Measurements from ENCODE around the gene SPNS3. TPM values are rescaled to one million over a fixed set of nuclear protein-coding genes. Genes with fewer than 3 reads are reported as not detected.

The SPNS3 gene
- total RNA-seq, 4 donors from 2014 or later, result 0.47 to 1.0 TPM; not detected in 2

DNA sequence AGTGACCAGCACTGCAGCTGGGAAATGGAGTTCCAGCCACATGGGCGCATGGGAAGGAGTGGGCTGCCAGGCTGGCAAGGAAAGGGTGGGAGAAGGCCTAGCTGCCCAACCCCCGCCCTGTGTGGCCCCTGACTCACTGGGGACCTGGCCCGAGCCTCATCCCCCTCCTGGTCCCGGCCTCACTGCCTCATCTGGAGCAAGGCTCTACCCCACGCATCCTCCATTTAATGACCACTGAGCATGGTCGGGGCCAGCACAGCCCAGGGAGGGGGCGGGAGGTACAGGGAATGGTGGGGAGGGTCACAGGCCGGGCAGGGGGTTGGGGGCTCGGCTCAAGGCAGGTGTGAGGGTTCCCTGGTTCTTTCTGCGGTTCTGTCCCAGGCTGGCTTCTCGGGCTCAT, 81.0 kb downstream of the SPNS3 start:
- DNase-seq (ENCODE audit: low spot score) (no peak), ATAC-seq (ENCODE audit: low FRiP score) (no peak)
- TF ChIP-seq, protein P1, sequence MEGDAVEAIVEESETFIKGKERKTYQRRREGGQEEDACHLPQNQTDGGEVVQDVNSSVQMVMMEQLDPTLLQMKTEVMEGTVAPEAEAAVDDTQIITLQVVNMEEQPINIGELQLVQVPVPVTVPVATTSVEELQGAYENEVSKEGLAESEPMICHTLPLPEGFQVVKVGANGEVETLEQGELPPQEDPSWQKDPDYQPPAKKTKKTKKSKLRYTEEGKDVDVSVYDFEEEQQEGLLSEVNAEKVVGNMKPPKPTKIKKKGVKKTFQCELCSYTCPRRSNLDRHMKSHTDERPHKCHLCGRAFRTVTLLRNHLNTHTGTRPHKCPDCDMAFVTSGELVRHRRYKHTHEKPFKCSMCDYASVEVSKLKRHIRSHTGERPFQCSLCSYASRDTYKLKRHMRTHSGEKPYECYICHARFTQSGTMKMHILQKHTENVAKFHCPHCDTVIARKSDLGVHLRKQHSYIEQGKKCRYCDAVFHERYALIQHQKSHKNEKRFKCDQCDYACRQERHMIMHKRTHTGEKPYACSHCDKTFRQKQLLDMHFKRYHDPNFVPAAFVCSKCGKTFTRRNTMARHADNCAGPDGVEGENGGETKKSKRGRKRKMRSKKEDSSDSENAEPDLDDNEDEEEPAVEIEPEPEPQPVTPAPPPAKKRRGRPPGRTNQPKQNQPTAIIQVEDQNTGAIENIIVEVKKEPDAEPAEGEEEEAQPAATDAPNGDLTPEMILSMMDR (IDR thresholded peaks at IDR 0.05), result no peak

DNA sequence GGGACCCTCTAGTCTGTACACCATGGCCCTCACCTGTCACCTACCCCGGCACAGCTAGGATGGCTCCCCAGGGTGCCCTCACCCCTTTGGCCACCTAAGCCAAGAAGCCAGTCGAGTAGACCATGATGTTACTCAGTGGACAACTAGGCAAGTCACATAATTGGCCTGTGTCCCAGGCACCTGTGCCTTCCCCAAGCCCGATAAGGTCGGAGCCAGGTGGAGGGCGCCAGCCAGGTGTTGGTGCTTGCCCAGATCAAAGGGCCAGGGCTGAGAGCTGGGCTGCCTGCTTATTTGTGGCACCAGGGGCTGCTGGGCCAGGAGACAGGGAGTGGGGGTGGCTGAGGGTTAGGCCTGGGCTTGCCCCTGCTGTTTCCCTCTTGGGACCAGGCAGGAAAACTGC, 81.8 kb downstream of the SPNS3 start:
- no peak for ATAC-seq (ENCODE audit: low FRiP score)
- TF ChIP-seq, protein P1 (IDR thresholded peaks at IDR 0.05), result no peak

DNA sequence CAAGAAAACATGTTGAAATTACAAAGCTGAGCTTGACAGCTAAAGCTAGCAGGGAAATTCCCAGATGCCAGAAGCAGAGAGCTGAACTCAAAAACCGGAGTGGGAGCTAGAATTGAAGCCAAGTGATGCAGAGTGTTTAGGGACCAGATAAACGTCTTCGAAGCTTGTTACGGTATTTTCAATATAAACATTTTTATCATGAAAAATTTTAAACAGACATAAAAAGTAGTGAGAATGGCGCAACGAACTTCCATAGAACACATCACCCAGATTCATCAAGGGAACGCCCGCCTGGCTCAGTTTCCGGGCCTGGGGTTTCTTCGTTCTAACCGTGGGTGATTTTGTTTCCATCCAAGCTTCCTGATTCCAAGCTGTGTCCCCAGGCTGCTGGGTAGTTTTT, 83.0 kb downstream of the SPNS3 start:
- TF ChIP-seq, protein P1 (IDR thresholded peaks at IDR 0.05), result no peak
- ATAC-seq (ENCODE audit: low FRiP score), result no peak
- no peak for DNase-seq (ENCODE audit: low spot score)

More for the DNA sequence above, 81.8 kb downstream of the SPNS3 start:
- no peak for DNase-seq (ENCODE audit: low spot score)

DNA sequence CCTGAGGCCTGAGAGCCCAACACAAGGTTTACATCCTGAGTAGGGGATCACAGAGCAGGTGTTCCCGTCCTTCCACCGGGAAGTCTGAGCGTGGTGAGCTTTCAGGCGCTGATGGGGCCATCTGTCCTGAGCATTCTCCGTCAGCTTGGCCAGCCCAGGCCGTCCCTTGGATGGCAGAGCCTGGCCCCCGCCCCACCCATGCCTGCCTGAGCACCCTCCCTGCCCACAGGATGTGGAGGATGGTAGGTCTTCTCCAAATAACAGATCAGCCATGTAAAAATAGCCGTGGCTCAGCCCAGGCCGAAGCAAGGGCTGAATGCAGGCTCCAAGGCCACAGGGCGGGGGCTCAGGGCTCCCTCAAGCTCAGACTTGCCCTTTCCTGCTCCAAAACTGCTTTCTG, 85.2 kb downstream of the SPNS3 start:
- no peak for ATAC-seq (ENCODE audit: low FRiP score)

DNA sequence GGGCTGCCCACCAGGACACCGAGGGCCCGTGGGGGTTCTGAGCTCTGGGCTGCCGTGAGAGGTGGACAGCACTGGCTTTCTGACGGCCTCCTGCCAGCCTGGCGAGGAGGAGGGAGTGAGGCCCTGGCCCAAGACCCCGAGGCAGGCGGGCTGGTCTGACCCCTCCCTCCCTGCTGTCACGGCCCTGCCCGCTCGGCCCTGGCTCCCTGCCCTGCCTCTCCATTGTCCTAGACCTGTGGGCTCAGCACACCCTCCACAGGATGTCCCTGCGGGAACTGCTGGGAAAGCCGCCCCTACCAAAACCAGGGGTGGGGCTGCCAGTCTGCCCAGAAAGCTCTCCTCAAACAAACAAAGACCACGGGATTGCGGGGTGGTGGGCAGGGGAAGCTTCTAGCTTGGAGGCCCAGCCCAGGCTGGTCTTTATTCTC, 85.6 kb downstream of the SPNS3 start:
- DNase-seq (ENCODE audit: low spot score) (no peak), ATAC-seq (ENCODE audit: low FRiP score) (no peak)
- TF ChIP-seq, protein P1 (IDR thresholded peaks at IDR 0.05), result no peak

More for the DNA sequence above, 85.2 kb downstream of the SPNS3 start:
- TF ChIP-seq, protein P1 (IDR thresholded peaks at IDR 0.05), result no peak
- no peak for DNase-seq (ENCODE audit: low spot score)

DNA sequence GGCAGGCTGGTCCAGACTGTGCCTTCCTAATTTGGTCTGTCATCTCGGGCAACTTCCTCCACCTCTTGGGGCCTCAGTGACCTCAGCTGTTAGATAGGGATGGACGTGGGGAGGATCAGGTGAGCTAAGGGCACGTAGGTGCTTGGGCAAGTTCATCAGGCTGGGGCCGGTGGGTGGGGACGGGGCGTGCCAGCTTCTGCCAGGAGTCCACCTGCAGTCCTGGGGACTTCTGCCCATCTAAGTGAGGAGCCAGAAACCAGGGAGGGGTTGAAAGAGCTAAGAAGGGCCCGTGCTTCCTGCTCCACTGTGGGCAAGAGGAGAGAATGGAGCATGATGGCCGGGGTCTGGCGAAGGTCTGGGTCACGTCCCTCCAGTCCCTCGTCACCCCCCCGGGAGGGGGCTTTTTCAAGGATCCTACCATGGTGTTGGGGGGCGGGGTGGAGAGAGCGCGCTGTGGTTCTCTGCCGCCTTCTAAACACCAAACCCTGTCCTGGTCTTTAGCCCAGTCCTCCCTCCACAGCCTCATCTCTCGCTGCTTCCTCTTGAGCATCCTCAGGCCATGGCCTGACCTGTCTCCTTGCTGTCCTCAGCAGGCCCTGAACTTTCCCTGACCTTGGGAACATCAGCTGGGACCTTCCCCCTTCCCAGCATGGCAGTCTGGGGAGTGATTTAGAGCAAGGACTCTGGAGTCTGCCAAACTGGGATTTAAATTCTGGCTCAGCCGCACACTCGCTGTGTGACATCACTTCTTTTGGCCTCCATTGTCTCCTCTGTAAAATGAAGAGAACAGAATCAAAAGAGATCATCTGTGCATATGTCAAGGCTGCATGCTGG, 86.5 kb downstream of the SPNS3 start:
- DNase-seq (ENCODE audit: low spot score) (no peak), ATAC-seq (ENCODE audit: low FRiP score) (no peak)
- TF ChIP-seq, protein P1 (IDR thresholded peaks at IDR 0.05), result no peak

Data from omental fat pad (tissue), 4 donors.